Measurements from ENCODE around the gene ADGB. TPM values are rescaled to one million over a fixed set of nuclear protein-coding genes. Genes with fewer than 3 reads are reported as not detected.

ADGB gene
- total and polyA plus RNA-seq, 9 of the 15 experiments (the other 6 are each of a cell fraction or from before 2014, with no cell fraction given): not detected

DNA sequence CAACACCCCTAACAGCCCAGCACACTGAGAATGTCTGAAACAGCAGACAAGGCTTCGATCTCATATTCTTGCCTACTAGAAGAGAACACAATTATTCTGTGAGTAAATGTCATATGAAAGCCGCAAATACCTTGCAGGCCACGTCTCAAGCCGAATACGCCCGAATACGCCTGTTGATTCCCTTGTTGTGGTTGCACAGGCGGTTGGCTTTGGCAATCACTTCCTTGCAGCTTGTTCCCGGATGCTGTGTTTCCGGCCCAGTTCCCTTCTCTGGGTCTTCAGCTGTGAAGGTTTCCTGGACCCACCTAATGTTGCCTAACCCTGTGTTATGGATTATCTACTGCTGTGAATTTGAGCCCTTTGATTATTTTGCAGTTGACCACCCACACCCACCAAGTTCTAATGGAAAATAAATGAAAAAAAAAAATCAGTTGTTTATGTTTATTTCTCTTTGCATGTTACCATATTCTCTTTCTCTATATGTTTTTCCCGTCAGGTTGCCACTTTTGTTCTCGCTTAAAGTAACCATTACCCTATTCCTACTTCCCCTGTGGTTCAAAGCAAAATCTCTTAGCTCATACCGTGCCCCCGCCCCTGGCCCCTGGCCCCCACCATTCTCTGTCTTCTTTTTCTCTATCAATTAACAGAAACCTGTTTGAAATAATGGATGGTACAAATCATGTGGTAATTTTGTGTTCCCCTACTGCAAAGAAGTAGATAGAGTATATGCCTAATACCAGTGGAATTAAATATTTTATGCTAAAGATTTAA is 172.4 kb downstream of the ADGB start (continued):
- TF ChIP-seq KLF10 (CRISPR knock-in tag; IDR thresholded peaks at IDR 0.05) (no peak), PHF8 (IDR thresholded peaks at IDR 0.05; ENCODE audit: borderline replicate concordance, low read length) (no peak), TCF3 (CRISPR knock-in tag; IDR thresholded peaks at IDR 0.05) (peak; percentile 74), FOXP1 (CRISPR knock-in tag; IDR thresholded peaks at IDR 0.05) (no peak), ZNF444 (CRISPR knock-in tag; IDR thresholded peaks at IDR 0.05) (no peak), SRSF3 (IDR thresholded peaks at IDR 0.05; ENCODE audit: insufficient read depth, low read length) (no peak), MYBL2 (IDR thresholded peaks at IDR 0.05; ENCODE audit: low read depth) (no peak), MYBL2 (CRISPR knock-in tag; IDR thresholded peaks at IDR 0.05; ENCODE audit: borderline replicate concordance) (no peak), MGA (IDR thresholded peaks at IDR 0.05) (peak; percentile 63; the same call in 1 of the 2 replicates), JUNB (CRISPR knock-in tag; conservative IDR thresholded peaks at IDR 0.05) (no peak)
- TF ChIP-seq, protein P1, sequence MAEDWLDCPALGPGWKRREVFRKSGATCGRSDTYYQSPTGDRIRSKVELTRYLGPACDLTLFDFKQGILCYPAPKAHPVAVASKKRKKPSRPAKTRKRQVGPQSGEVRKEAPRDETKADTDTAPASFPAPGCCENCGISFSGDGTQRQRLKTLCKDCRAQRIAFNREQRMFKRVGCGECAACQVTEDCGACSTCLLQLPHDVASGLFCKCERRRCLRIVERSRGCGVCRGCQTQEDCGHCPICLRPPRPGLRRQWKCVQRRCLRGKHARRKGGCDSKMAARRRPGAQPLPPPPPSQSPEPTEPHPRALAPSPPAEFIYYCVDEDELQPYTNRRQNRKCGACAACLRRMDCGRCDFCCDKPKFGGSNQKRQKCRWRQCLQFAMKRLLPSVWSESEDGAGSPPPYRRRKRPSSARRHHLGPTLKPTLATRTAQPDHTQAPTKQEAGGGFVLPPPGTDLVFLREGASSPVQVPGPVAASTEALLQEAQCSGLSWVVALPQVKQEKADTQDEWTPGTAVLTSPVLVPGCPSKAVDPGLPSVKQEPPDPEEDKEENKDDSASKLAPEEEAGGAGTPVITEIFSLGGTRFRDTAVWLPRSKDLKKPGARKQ (CRISPR knock-in tag; IDR thresholded peaks at IDR 0.05): no peak
- TF ChIP-seq, protein P2, sequence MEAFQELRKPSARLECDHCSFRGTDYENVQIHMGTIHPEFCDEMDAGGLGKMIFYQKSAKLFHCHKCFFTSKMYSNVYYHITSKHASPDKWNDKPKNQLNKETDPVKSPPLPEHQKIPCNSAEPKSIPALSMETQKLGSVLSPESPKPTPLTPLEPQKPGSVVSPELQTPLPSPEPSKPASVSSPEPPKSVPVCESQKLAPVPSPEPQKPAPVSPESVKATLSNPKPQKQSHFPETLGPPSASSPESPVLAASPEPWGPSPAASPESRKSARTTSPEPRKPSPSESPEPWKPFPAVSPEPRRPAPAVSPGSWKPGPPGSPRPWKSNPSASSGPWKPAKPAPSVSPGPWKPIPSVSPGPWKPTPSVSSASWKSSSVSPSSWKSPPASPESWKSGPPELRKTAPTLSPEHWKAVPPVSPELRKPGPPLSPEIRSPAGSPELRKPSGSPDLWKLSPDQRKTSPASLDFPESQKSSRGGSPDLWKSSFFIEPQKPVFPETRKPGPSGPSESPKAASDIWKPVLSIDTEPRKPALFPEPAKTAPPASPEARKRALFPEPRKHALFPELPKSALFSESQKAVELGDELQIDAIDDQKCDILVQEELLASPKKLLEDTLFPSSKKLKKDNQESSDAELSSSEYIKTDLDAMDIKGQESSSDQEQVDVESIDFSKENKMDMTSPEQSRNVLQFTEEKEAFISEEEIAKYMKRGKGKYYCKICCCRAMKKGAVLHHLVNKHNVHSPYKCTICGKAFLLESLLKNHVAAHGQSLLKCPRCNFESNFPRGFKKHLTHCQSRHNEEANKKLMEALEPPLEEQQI (IDR thresholded peaks at IDR 0.05): peak; percentile 35; the same call in 1 of the 2 replicates
